HEK293 (cell line): Measurements from ENCODE around the gene BMERB1.

ENCODE experiments used
- CTCF ChIA-PET: fragments of 350-600 bp; formaldehyde crosslinking; extraction: SDS; loops from one replicate; lab custom pipeline; 2021; ENCODE audit warnings: antibody characterized with exemption; lab: Yijun Ruan, JAX
- POLR2A ChIA-PET: fragments of 300-600 bp; formaldehyde crosslinking; extraction: SDS; loops from one replicate; lab custom pipeline; 2020; ENCODE audit warnings: antibody characterized with exemption, inconsistent platforms; lab: Yijun Ruan, JAX
- H3K27ac ChIP-seq: fragments of 200-500 bp; sonication (Bioruptor generic); 2 replicates; pipeline ENCODE4 v1.5.1; 2014; ENCODE audit warnings: low read depth, low read length, control low read depth, inconsistent platforms; ENCODE audit errors: extremely low read depth
- H3K36me3 ChIP-seq, 2 experiments: fragments of 200-500 bp in 1 of 2; sonication (Bioruptor generic) in 1 of 2; 1 replicate in 1 of 2; 2 replicates in 1 of 2; pipeline ENCODE4 v1.5.1; 2014 to 2017; ENCODE audit warnings: inconsistent platforms in 2 of 2, low read length in 2 of 2; ENCODE audit not compliant: control insufficient read depth in 2 of 2, insufficient read depth in 1 of 2
- H3K4me1 ChIP-seq: fragments of 200-500 bp; sonication (Bioruptor generic); 2 replicates; pipeline ENCODE4 v1.5.1; 2014; ENCODE audit warnings: mild to moderate bottlenecking, low read length, inconsistent platforms; ENCODE audit not compliant: control insufficient read depth, insufficient read depth
- H3K4me3 ChIP-seq: 2 replicates; pipeline ENCODE4 v1.5.1; 2011; ENCODE audit warnings: low read depth, mild to moderate bottlenecking, control low read depth, low read length, moderate library complexity
- H3K9me3 ChIP-seq: fragments of 200-500 bp; sonication (Bioruptor generic); 2 replicates; pipeline ENCODE4 v1.5.1; 2014; ENCODE audit warnings: low read depth, low read length, inconsistent platforms; ENCODE audit not compliant: control insufficient read depth, insufficient read depth
- GLI2 ChIP-seq: fragments of 450-650 bp; formaldehyde crosslinking; IDR thresholded peaks from 2 replicates; pipeline ENCODE4; 2017; ENCODE audit warnings: missing biosample characterization, missing genetic modification characterization, low read depth, borderline replicate concordance
- GLIS2 ChIP-seq: fragments of 450-650 bp; formaldehyde crosslinking; IDR thresholded peaks from 2 replicates; pipeline ENCODE4 v1.5.1; 2016; ENCODE audit warnings: missing biosample characterization, missing genetic modification characterization
- HOXA7 ChIP-seq: sonication (generic); formaldehyde crosslinking; IDR thresholded peaks from 2 replicates; pipeline ENCODE4 v1.8.1; 2022; ENCODE audit warnings: missing genetic modification reagents, borderline replicate concordance
- ZIC2 ChIP-seq: fragments of 450-650 bp; formaldehyde crosslinking; IDR thresholded peaks from 2 replicates; pipeline ENCODE4 v1.5.1; 2016; ENCODE audit warnings: missing biosample characterization, missing genetic modification characterization
- ZNF112 ChIP-seq: fragments of 450-650 bp; formaldehyde crosslinking; IDR thresholded peaks from 2 replicates; pipeline ENCODE4 v1.5.0; 2017; ENCODE audit warnings: missing biosample characterization, missing genetic modification characterization
- ZNF175 ChIP-seq: fragments of 450-650 bp; formaldehyde crosslinking; IDR thresholded peaks from 2 replicates; pipeline ENCODE4 v1.5.1; 2016; ENCODE audit warnings: missing biosample characterization, missing genetic modification characterization
- ZNF184 ChIP-seq: fragments of 450-650 bp; IDR thresholded peaks from 2 replicates; pipeline ENCODE4 v1.5.1; 2018; ENCODE audit warnings: missing biosample characterization, mild to moderate bottlenecking, missing genetic modification characterization
- ZNF248 ChIP-seq: fragments of 450-650 bp; formaldehyde crosslinking; IDR thresholded peaks from 2 replicates; pipeline ENCODE4 v1.5.1; 2017; ENCODE audit warnings: missing biosample characterization, missing genetic modification characterization
- ZNF394 ChIP-seq: fragments of 450-650 bp; formaldehyde crosslinking; IDR thresholded peaks from 2 replicates; pipeline ENCODE4 v1.5.1; 2016; ENCODE audit warnings: missing biosample characterization, missing genetic modification characterization, mild to moderate bottlenecking, moderate library complexity, borderline replicate concordance
- ZNF610 ChIP-seq: fragments of 450-650 bp; formaldehyde crosslinking; IDR thresholded peaks from 2 replicates; pipeline ENCODE4 v1.5.1; 2016; ENCODE audit warnings: missing biosample characterization, missing genetic modification characterization, borderline replicate concordance
- ZNF664 ChIP-seq: fragments of 450-650 bp; formaldehyde crosslinking; IDR thresholded peaks from 2 replicates; pipeline ENCODE4 v1.5.1; 2016; ENCODE audit warnings: missing biosample characterization, missing genetic modification characterization
- ZNF701 ChIP-seq: fragments of 450-650 bp; formaldehyde crosslinking; IDR thresholded peaks from 2 replicates; pipeline ENCODE4 v1.5.1; 2016; ENCODE audit warnings: missing biosample characterization, missing genetic modification characterization
- ZNF830 ChIP-seq: fragments of 450-650 bp; IDR thresholded peaks from 2 replicates; pipeline ENCODE4 v1.5.0; 2018; ENCODE audit warnings: missing biosample characterization, missing genetic modification characterization, low read depth, mild to moderate bottlenecking, moderate library complexity
- TF ChIP-seq, protein P1 (sequence below): fragments of 450-650 bp; formaldehyde crosslinking; IDR thresholded peaks from 2 replicates; pipeline ENCODE4 v1.5.1; 2016; ENCODE audit warnings: missing biosample characterization, missing genetic modification characterization
- TF ChIP-seq, protein P2 (sequence below): fragments of 450-650 bp; formaldehyde crosslinking; IDR thresholded peaks from 2 replicates; pipeline ENCODE4 v1.5.1; 2017; ENCODE audit warnings: missing biosample characterization, missing genetic modification characterization

BMERB1 gene

DNA sequence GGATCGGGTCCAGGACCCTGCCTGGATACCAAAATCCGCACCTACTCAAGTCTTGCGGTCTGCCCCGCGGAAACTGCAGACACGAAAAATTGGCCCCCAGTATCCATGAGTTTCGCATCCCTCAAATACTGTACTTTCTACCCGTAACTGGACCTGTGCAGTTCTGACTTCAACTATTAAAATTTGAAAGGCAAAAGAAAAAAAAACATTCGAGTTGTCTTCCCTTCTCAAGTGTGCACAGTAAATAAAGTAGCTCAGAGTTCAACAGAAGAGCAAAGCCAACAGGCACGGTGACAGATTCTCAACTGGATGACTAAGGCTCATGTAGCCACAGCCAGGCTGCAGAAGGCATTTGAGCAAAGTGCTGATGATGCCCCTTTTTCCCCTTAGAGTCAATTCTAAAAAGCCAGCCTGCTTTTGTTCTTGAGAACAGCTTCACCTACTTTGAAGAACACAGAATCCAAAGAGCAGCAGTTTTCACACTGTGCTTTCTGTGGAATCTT lies 176.0 kb downstream of the BMERB1 start:
- CTCF ChIA-PET: interaction anchor here (1.1 kb wide), 1 partner anchor 93 kb away, joined by 3 read pairs; no protein-coding TSS in a partner anchor
- Histone ChIP-seq H3K9me3 (no peaks in the 10 kb centered on the region), H3K4me3 (no peak overlapping the region), H3K4me1 (no peaks in the 10 kb centered on the region), H3K27ac (no peak overlapping the region), H3K36me3 (peaks cover 22 to 78% of the 10 kb centered on the region in 2 experiments)
- POLR2A ChIA-PET: no interaction called here
- TF ChIP-seq HOXA7 (CRISPR knock-in tag): no peak
- no peak for TF ChIP-seq ZNF248 (tag by site-specific recombination)
- TF ChIP-seq, protein P1, sequence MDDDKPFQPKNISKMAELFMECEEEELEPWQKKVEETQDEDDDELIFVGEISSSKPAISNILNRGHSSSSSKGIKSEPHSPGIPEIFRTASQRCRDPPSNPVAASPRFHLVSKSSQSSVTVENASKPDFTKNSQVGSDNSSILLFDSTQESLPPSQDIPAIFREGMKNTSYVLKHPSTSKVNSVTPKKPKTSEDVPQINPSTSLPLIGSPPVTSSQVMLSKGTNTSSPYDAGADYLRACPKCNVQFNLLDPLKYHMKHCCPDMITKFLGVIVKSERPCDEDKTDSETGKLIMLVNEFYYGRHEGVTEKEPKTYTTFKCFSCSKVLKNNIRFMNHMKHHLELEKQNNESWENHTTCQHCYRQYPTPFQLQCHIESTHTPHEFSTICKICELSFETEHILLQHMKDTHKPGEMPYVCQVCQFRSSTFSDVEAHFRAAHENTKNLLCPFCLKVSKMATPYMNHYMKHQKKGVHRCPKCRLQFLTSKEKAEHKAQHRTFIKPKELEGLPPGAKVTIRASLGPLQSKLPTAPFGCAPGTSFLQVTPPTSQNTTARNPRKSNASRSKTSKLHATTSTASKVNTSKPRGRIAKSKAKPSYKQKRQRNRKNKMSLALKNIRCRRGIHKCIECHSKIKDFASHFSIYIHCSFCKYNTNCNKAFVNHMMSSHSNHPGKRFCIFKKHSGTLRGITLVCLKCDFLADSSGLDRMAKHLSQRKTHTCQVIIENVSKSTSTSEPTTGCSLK (tag by site-specific recombination): no peak

DNA sequence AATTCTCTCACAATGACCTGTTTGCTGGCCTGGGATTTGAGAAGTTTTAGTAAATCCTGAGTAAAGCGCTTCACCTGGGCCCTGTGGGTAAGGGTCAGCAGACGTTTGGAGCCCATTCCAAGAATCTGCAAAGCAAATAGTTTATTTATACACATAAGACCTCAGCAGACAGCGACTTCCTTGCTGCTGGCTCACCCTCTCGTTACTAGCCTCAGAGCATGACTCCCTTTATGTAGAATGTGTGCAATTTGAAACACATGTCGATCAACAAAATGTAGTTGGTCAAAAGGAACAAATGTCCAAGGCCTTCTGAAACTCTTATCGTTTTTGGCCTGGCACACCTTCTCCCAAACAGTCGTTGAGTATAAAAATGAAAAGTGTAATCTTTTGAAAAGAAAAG lies 177.2 kb downstream of the BMERB1 start:
- ChIA-PET CTCF (interaction anchor here (0.7 kb wide), 1 partner anchor 34 kb away, joined by 3 read pairs; no protein-coding TSS in a partner anchor), POLR2A (no interaction called here)
- Histone ChIP-seq H3K4me1 (no peaks in the 10 kb centered on the region), H3K27ac (no peak overlapping the region), H3K9me3 (no peaks in the 10 kb centered on the region), H3K4me3 (no peak overlapping the region), H3K36me3 (peaks cover 25 to 78% of the 10 kb centered on the region in 2 experiments)
- TF ChIP-seq GLI2 (tag by site-specific recombination) (no peak), ZIC2 (tag by site-specific recombination) (no peak), ZNF112 (tag by site-specific recombination) (no peak), ZNF664 (tag by site-specific recombination) (no peak), ZNF175 (tag by site-specific recombination) (no peak), ZNF184 (tag by site-specific recombination) (no peak), GLIS2 (tag by site-specific recombination) (no peak)
- TF ChIP-seq, protein P2, sequence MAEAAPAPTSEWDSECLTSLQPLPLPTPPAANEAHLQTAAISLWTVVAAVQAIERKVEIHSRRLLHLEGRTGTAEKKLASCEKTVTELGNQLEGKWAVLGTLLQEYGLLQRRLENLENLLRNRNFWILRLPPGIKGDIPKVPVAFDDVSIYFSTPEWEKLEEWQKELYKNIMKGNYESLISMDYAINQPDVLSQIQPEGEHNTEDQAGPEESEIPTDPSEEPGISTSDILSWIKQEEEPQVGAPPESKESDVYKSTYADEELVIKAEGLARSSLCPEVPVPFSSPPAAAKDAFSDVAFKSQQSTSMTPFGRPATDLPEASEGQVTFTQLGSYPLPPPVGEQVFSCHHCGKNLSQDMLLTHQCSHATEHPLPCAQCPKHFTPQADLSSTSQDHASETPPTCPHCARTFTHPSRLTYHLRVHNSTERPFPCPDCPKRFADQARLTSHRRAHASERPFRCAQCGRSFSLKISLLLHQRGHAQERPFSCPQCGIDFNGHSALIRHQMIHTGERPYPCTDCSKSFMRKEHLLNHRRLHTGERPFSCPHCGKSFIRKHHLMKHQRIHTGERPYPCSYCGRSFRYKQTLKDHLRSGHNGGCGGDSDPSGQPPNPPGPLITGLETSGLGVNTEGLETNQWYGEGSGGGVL: no peak

DNA sequence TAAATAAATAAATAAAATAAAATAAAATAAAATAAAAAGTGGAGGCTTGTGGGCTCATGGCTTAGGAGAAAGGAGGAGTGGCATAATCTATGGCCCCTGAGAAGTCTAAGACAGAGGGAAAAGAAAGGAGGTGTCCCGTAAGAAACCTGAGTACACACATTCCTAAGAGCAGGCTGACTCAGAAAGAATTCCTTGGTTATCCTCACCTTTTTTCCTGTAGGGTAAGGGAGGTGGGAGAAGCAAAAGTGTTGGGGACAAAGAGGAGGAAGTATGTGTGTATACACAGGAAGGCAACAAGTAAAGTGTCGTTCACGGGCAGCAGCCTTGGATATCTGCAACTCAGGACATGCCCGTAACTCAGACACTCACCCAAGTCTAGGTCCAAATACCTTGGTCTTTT lies 179.3 kb downstream of the BMERB1 start:
- POLR2A ChIA-PET: no interaction called here
- no peak overlapping the region for H3K4me3 ChIP-seq
- H3K36me3 ChIP-seq: peaks cover 20 to 81% of the 10 kb centered on the region in 2 experiments
- TF ChIP-seq ZNF830 (tag by site-specific recombination) (no peak), ZNF394 (tag by site-specific recombination) (peak; percentile 49; the same call in 1 of the 2 replicates), ZNF610 (tag by site-specific recombination) (no peak), ZNF701 (no peak)
- no peak overlapping the region for H3K27ac ChIP-seq
- no peaks in the 10 kb centered on the region for H3K4me1 ChIP-seq
- CTCF ChIA-PET: interaction anchor here (0.7 kb wide), 1 partner anchor 9 kb away, joined by 3 read pairs; no protein-coding TSS in a partner anchor
- no peaks in the 10 kb centered on the region for H3K9me3 ChIP-seq
